GM18867 (cell line): ENCODE results near the gene MB.

Experiments used
- ATAC-seq: cut with Tn5 transposase; IDR thresholded peaks from one replicate; pipeline ENCODE4 v1.9.1; 2021; ENCODE audit warnings: mild to moderate bottlenecking, moderate library complexity; ENCODE audit not compliant: unreplicated experiment

Gene MB

DNA sequence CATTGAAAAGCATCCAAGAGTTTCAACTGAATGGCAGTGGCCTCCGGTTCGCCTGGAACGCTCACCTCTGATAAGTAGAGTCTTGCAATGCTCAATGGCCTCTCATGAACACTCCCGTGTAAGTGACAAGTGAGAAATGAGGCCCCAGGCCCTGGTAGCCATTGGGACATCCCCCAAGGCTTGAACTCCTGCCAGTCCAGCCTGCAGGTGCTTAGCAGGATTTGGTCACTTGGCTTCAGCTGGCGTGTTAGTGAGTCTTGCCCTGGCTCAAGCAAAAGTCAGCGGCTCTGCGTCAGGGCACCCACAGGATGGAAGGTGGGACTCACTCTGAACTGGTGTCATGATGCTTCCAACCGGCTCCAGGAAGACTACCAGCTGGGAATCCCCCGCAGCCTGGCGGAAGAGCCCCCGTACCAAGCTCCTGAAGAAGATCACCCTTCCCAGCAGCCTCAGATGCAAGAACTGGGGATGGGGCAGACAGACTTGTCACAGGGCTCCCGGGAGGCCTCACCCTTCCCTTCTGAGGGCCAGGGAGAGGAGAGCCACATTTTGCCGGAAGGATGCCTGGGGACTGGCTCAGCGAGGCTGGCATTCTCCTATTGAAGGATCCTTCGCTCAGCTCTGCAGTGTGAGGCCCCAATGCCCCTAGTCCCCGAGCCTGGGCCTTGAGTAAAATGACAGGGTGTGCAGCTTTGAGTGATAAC lies 19.3 kb downstream of the MB start:
- no peak for ATAC-seq

DNA sequence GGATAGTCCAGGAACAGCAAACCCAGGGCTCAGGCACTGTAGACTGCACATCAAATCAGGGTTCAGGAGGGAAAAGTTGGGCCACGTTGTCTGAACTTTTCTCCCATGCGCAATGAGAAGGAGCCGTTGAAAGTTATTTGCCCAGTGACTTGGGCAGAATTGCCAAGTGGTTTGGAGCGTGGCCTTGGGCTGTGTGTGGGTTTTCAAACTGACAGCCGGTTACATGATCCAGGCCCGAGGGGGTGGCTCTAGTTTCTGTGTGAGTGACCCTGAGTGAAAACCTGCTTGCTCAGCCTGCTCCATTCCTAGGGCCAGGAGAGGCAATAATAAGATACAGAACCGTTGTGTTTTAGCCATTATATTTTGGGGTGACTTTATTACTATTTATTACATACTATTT lies 20.3 kb downstream of the MB start:
- no peak for ATAC-seq

DNA sequence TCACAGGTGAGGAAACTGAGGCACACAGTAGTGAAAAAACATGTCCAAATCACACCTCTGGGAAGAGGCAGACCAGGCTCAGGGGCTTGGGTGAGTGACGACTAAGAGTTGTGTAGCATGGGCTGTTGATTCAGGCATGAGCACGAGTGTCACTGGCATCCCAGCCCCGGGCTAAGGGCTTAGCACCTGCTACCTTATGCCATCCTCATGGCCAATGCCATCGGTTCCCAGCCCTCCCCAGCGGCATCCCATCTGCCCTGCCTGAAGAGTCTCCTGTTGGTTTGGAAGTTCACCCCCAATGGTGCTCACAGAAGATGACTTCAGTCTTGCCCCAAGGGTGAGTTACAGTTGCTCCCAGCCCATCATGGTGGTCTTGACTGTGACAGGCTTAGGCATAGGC lies 22.4 kb downstream of the MB start:
- ATAC-seq = no peak

DNA sequence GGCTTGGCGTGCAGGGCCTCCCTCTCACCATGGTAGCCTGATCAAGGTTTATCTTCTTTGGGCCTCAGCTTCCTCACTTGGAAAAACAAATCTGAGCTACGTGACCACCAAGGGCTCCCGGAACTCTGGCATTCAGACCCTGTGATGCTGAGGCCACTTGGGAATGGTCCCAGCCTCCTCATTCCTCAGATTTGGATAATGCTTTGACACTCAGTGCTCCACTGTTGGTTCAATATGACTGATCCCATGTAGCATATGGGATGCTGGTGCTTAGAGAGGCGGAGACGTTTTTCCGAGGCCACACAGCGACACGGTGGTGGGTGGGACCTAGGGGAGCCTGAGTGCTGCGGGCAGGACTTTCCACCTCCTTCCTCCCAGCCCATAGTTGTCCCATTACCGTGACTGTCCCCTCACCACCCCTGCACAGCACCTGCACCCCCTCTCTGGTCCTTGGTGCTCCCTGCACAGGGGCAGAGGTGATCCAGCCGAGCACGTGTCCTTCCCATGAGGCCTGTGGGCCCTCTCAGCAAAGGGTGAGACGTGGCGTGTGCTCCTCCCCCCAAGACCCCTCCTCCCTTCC lies 23.1 kb downstream of the MB start:
- ATAC-seq = no peak

GRCh38 chr22:35593071-35593890 lies 23.8 kb downstream of the MB start:
- ATAC-seq = no peak

- no peak for ATAC-seq
These were observed 24.6 kb downstream of the MB start for GRCh38 chr22:35592418-35592967.

DNA sequence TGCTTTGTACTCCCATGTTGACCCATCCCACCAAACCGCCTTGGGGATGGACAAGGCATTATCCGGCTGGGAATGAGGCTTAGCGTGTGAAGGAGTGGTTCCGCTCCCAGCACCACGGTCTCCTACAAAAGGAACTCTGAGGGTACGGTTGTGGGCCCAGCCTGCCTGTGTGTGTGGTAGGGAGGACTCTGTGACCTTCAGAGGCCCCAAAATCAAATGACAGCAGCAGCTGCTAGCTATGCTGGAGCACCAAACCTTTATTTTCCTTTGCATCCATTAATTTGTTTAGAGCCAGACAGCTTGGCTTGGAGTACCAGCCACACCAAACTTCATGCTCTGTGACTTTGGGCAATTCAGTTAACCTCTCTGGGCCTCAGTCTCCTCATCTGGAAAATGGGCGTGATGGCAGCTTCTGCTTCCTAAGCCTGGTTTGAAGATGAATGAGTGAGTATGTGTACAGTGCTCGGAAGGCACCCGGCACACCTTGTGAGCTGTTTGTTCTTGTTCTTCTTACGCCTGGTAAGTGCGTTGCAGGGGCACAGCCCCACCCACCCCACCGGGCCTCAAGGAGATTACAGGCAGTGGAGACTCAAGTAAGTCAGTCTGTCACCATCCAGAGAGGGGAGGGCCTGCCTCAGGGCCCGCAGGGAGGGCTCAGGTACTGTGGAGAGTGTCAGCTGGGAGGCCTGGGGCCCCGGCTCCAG lies 25.3 kb downstream of the MB start:
- no peak for ATAC-seq

GRCh38 chr22:35590634-35591295 lies 26.4 kb downstream of the MB start:
- ATAC-seq = no peak

GRCh38 chr22:35589756-35590093 lies 27.4 kb downstream of the MB start:
- no peak for ATAC-seq

- no peak for ATAC-seq
These were observed 27.9 kb downstream of the MB start for GRCh38 chr22:35589071-35589755.

- ATAC-seq = no peak
These were observed 29.2 kb downstream of the MB start for GRCh38 chr22:35587896-35588295.

GRCh38 chr22:35587447-35587870 lies 29.7 kb downstream of the MB start:
- ATAC-seq = no peak

DNA sequence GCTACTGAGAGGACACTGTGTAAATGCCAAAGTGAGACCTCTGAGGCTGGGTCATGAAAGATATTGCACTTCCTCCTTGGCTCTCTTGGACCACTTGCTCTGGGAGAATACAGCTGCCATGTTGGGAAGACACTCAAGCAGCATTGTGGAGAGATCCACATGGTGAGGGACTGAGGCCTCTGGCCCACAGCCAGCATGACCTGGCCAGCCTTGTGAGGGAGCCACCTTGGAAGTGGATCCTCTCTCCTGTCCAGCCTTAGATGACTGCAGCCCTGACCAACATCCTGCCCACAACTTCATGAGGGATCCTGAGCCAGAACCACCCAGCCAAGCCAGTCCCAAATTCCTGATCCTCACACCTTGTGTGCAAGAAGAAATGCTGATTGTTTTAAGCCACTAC lies 30.4 kb downstream of the MB start:
- no peak for ATAC-seq

DNA sequence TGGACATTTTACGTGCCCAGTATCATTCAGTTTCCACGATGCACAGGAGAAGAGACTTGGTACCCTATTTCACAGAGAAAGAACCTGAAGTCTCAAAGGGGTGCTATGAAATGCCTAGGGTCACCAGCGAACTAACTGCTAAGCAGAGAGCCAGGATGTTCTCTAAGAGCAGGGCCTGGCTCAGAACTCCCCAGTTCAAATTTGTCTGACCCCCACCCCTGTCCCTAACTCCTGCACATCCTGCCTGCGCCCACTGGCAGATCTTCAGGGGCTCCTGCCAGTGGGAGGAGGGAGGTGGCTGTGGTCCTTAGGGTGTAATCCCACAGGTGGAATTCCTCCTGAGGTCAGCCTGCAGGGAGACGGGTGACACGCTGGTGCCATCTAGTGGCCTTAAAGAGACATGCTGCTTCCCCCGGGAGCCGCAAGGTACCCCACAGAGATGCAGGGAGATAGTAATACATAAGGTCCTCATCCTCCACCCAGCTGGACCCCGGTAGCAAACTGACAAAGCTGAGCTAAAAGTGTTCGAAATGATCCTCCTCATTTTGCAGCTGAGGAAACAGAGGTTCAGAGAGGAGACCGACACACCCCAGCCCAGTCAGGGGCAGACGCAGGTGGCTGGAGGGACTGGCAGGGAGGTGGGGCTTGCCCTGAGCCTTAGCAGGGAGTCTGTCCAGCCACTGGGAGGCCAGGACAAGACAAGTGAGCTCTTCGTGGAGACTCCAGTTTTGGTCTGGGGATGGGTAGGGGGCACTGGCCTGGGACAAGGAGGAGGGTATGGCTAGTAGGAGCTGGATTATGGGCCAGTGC lies 34.1 kb downstream of the MB start:
- ATAC-seq = no peak

DNA sequence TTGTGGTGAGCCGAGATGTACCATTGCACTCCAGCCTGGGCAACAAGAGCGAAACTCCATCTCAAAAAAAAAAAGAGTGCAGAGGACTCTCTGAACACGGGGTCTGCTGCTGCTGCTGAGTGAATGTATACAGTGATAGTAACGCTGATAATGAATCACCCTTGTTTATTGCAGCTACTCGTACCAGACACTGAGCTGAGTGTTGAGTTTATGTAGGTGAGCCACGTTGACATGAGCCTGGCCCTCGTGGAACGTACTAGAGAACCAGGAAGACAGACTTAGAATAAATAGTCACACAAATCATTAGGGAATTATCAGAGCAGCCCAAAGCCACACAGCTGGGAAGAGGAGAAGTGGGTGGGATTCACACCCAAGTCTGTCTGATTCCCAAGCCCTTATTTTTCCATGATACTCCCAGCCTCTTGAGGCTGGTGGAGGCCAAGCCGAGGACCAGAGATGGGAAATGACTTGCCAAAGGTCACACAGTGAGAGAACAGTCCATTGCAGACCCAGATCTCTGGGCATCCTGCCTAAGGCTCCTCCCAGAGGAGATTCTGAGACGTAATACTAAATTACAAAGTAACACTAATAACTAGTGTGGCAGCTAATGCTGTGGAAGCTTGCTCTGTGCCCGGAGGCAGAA lies 34.8 kb downstream of the MB start:
- no peak for ATAC-seq

- no peak for ATAC-seq
These were observed 36.1 kb downstream of the MB start for GRCh38 chr22:35581023-35581413.

- no peak for ATAC-seq
These were observed 36.6 kb downstream of the MB start for GRCh38 chr22:35580351-35581022.

GRCh38 chr22:35578836-35579575 lies 38.1 kb downstream of the MB start:
- no peak for ATAC-seq
